Smooth muscle cell (in vitro differentiated cells): ENCODE data around the gene CPSF4L. TPM values are rescaled to one million over a fixed set of nuclear protein-coding genes. Genes with fewer than 3 reads are reported as not detected.

Experiments
- DNase-seq: peaks from one replicate; lab custom pipeline; 2025; ENCODE audit not compliant: unreplicated experiment; lab: John Stamatoyannopoulos, UW
- H2AFZ ChIP-seq: fragments of 200-600 bp; sonication (generic); 2 replicates; pipeline ENCODE4 v1.6.0; 2016; ENCODE audit warnings: antibody characterized with exemption, low read depth, mild to moderate bottlenecking
- H3F3A ChIP-seq: fragments of 200-600 bp; sonication (generic); 2 replicates; pipeline ENCODE4 v1.6.0; 2017; ENCODE audit warnings: antibody characterized with exemption, low read depth
- H3K27ac ChIP-seq: fragments of 200-600 bp; sonication (generic); 2 replicates; pipeline ENCODE4 v1.5.1; 2016; ENCODE audit warnings: low read depth, mild to moderate bottlenecking
- H3K27me3 ChIP-seq: fragments of 200-600 bp; sonication (generic); 2 replicates; pipeline ENCODE4 v1.6.1; 2016; ENCODE audit warnings: low read depth, mild to moderate bottlenecking
- H3K36me3 ChIP-seq: fragments of 200-600 bp; sonication (generic); 2 replicates; pipeline ENCODE4 v1.5.1; 2016; ENCODE audit warnings: low read depth
- H3K4me1 ChIP-seq: fragments of 200-600 bp; sonication (generic); 2 replicates; pipeline ENCODE4 v1.5.1; 2016; ENCODE audit warnings: low read depth
- H3K4me2 ChIP-seq: fragments of 200-600 bp; sonication (generic); 2 replicates; pipeline ENCODE4 v1.6.0; 2016; ENCODE audit warnings: mild to moderate bottlenecking
- H3K4me3 ChIP-seq: fragments of 200-600 bp; sonication (generic); 2 replicates; pipeline ENCODE4 v1.5.1; 2016; ENCODE audit warnings: mild to moderate bottlenecking
- H3K79me2 ChIP-seq: fragments of 200-600 bp; sonication (generic); 2 replicates; pipeline ENCODE4 v1.6.0; 2016; ENCODE audit warnings: low read depth, mild to moderate bottlenecking
- H3K9ac ChIP-seq: fragments of 200-600 bp; sonication (generic); 2 replicates; pipeline ENCODE4 v1.6.0; 2016; ENCODE audit warnings: low read depth
- H3K9me3 ChIP-seq: fragments of 200-600 bp; sonication (generic); replicated peaks from 2 replicates; pipeline ENCODE4 v1.5.1; 2016; ENCODE audit warnings: low read depth
- H4K20me1 ChIP-seq: fragments of 200-600 bp; sonication (generic); 2 replicates; pipeline ENCODE4 v1.6.0; 2016; ENCODE audit warnings: low read depth
- CTCF ChIP-seq: fragments of 200-600 bp; sonication (generic); IDR thresholded peaks from 2 replicates; pipeline ENCODE4 v1.5.1; 2017; ENCODE audit warnings: borderline replicate concordance, mild to moderate bottlenecking, antibody characterized with exemption; ENCODE audit not compliant: insufficient read depth, poor library complexity, severe bottlenecking
- WGBS: methylation state at CpG from one replicate; pipeline ENCODE4 v1.1.7; 2016; ENCODE audit warnings: low lambda C conversion rate; 5-methylcytosine and 5-hydroxymethylcytosine counted together
- polyA plus RNA-seq: library from polyadenylated mRNA; unstranded; fragments of >200 nt; fragmentation: Nextera tagmentation; extraction: Ambion mirVana; gene quantifications from 2 replicates; pipeline ENCODE4 v1.2.1, GENCODE V29; 2016
- total RNA-seq: library from RNA; depleted of rRNA; stranded (reverse); fragments of >200 nt; gene quantifications from 2 replicates; pipeline ENCODE4 v1.2.3, GENCODE V29; 2014

The CPSF4L gene
- total and polyA plus RNA-seq, 2 experiments from 2014 or later, result not detected

GRCh38 chr17:73290399-73291259 lies 28.9 kb upstream of the CPSF4L start:
- H3K4me3 ChIP-seq, result no peak overlapping the region

GRCh38 chr17:73289549-73290254 lies 28.0 kb upstream of the CPSF4L start:
- TF ChIP-seq CTCF, result no peak
- no peaks in the 10 kb centered on the region for H3K36me3 ChIP-seq
- no peaks in the 10 kb centered on the region for H3K27me3 ChIP-seq
- peaks cover 100% of the 10 kb centered on the region for H4K20me1 ChIP-seq
- no peaks in the 10 kb centered on the region for H3F3A ChIP-seq
- H3K4me2 ChIP-seq, result no peak overlapping the region
- no peak overlapping the region for H3K27ac ChIP-seq
- no peaks in the 10 kb centered on the region for H3K9me3 ChIP-seq
- no peak for DNase-seq
- H2AFZ ChIP-seq, result no peak overlapping the region
- no peaks in the 10 kb centered on the region for H3K4me1 ChIP-seq
- no peak overlapping the region for H3K9ac ChIP-seq
- no peak overlapping the region for H3K4me3 ChIP-seq
- WGBS, result 93% methylated on average over 7 of the region's 7 CpGs
- H3K79me2 ChIP-seq, result peaks cover 47% of the 10 kb centered on the region

More at GRCh38 chr17:73290399-73291259, 28.9 kb upstream of the CPSF4L start:
- Histone ChIP-seq H3K27ac (peak overlapping the region; percentile 82), H3F3A (no peaks in the 10 kb centered on the region), H3K79me2 (peaks cover 56% of the 10 kb centered on the region), H3K4me2 (peak overlapping the region; percentile 80), H3K9ac (no peak overlapping the region), H3K4me1 (no peaks in the 10 kb centered on the region), H3K27me3 (no peaks in the 10 kb centered on the region), H3K36me3 (no peaks in the 10 kb centered on the region), H2AFZ (no peak overlapping the region), H4K20me1 (peaks cover 100% of the 10 kb centered on the region), H3K9me3 (no peaks in the 10 kb centered on the region)
- TF ChIP-seq CTCF, result no peak
- 90% methylated on average over 16 of the region's 16 CpGs for WGBS
- DNase-seq, result no peak

- Histone ChIP-seq H3K27ac (no peak overlapping the region), H3F3A (no peaks in the 10 kb centered on the region), H3K4me1 (peaks cover 7% of the 10 kb centered on the region), H3K4me3 (no peak overlapping the region), H3K4me2 (no peak overlapping the region), H3K9me3 (no peaks in the 10 kb centered on the region), H3K36me3 (no peaks in the 10 kb centered on the region), H4K20me1 (peaks cover 93% of the 10 kb centered on the region), H3K27me3 (no peaks in the 10 kb centered on the region), H2AFZ (no peak overlapping the region), H3K9ac (no peak overlapping the region), H3K79me2 (peaks cover 40% of the 10 kb centered on the region)
- DNase-seq, result no peak
- TF ChIP-seq CTCF, result no peak
- WGBS, result 90% methylated on average over 18 of the region's 19 CpGs
Measured at GRCh38 chr17:73288534-73289302, 27.0 kb upstream of the CPSF4L start.
